Measurements from ENCODE around the gene CASP9.
"Not testable (repeated sequence)": the region's sequence is repeated elsewhere in the genome, so short reads cannot be mapped to it uniquely, and the experiment has no call there.

Gene CASP9

DNA sequence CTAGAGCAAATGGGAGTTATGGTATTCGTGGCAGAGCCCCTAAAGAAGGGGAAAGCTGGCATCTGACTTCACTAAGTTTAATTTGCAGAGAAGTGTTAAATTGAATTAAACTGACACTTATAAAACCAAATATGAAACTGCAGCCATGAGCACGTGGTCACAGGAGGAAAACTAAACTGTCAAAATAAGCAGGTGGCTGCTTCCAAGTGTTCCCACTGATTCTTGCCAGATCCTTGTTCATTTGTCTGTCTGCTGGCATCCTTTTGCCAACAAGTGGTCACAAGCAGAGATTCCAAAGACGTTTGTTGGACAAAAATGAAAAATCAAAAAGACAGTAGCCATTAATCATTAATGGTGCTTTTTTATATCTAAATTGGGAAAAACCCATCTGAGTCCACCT is 54.7 kb downstream of the CASP9 start:
- DNase-seq (ENCODE audit: low spot score), result no peak

DNA sequence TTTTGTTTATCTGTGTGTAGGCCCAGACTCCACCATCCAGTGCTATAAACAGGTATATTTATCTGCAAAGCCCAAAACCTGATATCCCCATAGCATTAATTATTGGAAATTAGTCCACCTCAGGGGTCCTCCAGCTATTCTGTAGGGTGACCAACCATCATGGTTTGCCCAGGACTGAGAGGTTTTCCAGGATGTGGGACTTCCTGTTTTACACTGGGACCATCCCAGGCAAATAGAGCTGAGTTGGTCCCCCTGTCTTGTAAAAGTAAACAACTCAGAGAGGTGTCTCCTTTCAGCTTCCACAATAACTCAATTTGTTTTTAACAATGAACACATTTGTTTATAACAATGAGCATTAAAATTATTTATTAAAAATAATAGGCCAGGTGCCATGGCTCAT is 55.9 kb downstream of the CASP9 start:
- DNase-seq (ENCODE audit: low spot score), result no peak

DNA sequence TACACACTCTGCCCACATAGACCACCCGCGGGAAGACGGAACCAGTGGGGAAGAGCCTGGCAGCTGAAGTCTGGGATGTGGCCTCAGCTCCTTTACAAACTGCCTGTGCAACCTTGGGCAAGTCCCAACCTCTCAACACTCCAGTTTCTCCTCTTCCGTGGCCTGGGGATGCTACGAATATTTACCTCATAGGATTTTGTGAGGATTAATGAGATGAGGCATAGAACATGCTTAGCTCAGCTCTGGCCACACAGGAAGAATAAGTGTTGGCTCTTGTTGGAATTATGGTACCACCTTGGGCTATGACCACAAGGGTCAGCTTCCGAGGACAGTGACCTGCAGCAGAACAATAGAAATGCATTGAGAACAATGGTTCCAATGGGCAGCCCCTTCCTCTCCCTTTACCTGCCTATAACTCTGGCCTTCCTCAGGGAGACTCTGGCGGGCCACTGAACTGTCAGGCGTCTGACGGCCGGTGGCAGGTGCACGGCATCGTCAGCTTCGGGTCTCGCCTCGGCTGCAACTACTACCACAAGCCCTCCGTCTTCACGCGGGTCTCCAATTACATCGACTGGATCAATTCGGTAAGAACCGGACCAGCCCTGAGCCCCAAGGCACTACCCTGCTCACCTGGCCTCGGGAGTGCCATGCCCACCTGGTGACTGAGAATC is 56.9 kb downstream of the CASP9 start:
- DNase-seq (ENCODE audit: low spot score), result not testable (repeated sequence)

DNA sequence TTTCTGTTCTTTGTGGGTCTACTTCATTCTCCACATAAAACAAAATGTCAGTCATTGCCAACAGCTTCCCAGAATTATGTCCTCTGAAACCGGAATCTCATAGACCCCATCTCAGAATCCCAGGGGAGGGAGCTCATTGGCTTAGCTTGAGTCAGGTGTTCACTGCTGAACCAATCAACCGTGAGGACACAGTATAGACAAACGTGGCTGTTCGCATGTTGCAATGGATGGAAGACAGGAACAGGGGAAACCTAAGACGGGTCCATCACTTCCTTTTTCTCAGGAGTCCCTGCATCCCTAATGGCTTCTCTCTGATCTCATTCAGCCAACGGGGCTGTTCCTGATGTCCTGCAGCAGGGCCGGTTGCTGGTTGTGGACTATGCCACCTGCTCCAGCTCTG is 58.3 kb downstream of the CASP9 start:
- no peak for DNase-seq (ENCODE audit: low spot score)

DNA sequence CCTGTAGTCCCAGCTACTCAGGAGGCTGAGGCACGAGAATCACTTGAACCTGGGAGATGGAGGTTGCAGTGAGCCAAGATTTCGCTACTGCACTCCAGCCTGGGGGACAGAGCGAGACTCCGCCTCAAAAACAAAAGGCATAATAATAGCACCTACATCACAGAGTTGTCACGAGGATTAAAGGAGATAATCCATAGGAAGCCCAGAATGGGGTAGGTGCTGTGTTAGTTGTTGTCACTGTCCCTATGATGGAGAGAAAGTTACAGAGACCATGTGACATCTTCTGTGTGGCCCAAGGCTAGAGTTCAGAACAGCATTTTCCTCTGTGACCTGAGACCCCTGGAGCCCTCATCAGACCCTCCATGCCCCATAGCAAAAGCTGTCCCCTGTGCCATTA is 60.1 kb downstream of the CASP9 start:
- DNase-seq (ENCODE audit: low spot score), result not testable (repeated sequence)

DNA sequence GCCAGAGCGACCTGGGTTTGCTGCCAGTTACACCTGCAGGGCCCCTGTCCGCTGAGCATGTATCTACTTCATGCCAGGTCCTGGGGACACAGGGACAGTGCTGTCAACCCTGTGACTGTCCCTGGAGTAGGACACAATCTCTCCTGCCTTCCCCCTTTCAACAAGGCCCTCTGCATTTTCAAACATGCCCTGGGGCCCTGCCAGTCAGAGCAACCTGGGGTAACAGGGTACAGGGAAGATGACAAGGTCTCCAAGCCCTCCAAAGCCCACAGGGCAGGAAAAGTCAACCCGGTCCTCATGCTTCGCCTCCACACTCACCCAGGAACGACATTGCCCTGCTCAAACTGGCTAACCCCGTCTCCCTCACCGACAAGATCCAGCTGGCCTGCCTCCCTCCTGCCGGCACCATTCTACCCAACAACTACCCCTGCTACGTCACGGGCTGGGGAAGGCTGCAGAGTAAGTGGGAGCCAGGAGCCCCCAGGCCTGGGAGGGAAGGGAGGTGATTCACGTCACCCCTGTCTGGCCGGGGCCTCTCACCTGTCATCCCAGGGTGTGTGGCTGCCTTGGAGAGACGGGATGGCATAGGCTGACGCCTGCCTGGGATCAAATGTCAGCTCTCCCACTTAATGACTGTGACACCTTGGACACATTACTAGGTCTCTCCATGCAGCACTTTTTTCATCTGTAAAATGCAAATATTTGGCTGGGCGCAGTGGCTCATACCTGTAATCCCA is 60.8 kb downstream of the CASP9 start:
- DNase-seq (ENCODE audit: low spot score), result not testable (repeated sequence)

DNA sequence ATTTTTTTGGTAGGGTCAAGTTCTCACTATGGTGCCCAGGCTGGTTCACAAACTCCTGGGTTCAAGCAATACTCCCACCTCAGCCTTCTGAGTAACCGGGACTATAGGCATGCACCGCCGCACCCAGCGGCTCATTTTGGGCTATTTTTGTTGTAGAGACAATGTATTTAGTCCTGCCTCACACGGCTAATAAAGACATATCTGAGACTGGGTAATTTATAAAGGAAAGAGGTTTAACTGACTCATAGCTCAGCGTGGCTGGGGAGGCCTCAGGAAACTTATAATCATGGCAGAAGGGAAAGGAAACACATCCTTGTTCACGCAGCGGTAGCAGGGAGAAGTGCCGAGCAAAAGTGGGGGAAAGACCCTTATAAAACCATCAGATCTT is 63.3 kb downstream of the CASP9 start:
- no peak for DNase-seq (ENCODE audit: low spot score)

DNA sequence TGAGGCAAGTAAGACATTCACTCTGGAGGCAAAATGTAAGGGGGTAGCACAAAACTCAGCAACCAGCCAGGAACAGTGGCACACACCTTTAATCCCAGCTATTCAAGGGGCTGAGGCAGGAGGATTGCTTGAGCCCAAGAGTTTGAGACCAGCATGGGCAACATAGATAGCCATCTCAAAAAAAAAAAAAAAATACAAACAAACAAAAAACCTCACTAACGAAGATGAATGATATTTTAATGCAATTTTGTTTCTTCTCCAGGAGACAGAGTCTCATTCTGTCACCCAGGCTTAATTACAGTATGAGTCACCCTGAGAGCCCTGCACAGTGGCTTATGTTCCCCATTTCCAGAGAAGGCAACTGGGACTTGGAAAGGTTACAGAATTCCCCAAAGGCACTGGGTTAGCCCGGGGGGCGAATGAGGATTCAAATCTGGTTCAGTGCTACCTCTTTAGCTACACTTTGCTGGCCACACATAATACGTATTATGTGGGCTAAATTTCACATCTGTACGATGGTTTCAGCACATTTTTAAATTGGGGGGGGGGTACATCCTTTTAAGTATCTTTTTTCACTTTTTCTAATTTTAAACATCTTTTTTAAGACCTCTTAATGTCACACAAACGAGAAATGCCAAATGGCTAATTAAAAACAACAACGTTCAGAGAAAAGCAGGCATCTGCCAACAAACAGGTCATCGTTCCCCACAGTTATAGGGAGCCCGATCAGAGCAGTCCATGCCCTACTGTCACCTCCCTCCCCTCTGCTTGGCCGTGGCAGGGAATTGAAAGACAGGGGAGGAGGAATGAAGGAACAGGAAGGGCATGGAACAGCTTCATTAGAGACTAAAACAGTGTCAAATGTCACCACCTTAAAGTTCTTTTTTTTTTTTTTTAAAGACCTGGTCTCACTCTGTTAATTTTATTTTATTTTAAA is 64.0 kb downstream of the CASP9 start:
- DNase-seq (ENCODE audit: low spot score), result no peak

DNA sequence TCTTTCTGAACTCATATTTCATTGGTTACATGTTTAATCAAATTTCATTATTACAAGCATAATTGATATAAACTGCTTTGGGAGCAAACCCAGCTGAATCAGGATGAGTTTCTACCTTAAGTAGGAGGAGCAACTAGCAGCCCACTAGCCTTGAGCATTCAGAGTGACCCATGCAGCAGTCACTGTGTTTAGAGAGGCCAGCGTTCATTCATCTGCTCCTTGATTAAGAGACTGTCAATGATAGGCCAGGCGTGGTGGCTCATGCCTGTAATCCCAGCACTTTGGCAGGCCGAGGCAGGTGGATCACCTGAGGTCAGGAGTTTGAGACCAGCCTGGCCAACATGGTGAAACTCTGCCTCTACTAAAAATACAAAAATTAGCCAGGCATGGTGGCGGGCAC is 65.6 kb downstream of the CASP9 start:
- DNase-seq (ENCODE audit: low spot score), result not testable (repeated sequence)

DNA sequence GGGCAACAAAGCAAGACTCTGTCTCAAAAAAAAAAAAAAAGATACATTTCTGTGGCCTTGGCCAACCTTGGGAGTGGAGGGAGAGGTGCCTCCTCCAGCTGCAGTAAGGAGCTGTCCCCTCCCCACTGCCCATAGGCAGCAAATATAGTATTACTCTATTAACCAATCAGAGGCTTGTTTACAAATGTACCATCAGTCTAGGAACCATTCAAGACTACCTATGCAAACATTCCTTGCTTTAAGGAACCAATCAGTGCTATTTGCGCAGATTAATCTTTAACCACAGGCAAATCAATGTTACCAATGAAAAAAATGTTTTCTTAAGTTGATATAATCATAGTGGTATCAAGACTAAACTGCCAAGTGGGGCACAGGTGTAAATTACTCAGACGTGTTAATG is 66.4 kb downstream of the CASP9 start:
- no peak for DNase-seq (ENCODE audit: low spot score)

DNA sequence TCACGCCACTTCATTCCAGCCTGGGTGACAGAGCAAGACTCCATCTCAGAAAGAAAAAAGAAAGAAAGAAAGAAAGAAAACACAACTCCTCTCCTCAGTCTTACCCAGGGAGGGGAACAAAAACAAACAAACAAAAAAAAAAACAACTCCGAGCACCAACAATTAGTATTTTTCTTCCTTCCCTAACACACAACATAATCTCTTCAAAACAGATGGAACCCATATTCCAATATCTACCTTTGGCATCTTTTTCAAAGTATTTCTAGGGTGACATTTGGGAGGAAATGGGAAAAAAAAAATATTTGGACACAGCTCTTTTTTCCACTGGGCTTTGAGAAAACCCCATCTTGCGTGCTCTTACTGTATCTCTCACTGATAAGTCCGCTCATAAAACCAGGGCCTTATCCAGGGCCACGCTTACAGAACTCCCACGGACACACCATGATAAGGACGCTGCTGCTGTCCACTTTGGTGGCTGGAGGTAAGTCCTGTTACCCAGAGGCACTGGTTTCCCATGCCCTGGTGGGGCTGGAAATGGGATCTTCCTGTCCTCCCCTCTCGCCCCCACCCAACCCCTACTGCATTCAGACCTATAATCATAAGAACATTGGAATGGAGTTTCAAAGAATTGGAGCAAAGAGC is 67.6 kb downstream of the CASP9 start, which contains the start of gene CELA2A:
TSS of gene CELA2A (plus strand) at position 420 of the 642 bp plus-strand sequence. CDS start at position 442, 22 bp downstream.
- no peak for DNase-seq (ENCODE audit: low spot score)

DNA sequence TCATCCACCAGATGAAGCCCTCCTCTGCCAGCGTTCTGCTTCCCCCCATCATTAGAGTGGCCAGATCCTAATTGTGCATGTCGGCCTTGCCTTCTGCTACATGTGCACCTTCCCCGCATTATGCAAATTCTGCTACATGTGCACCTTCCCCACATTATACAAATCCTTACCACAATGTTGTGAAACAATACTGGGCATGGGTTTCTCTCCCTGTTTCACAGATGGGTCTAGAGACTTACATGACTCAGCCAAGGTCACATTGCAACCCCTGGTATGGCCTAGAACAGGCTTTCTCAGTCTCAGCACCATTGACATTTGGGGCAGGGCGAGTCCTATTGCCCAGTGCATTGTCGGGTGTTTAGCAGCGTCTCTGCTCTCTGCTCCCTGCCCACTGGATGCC is 68.5 kb downstream of the CASP9 start:
- DNase-seq (ENCODE audit: low spot score), result no peak

DNA sequence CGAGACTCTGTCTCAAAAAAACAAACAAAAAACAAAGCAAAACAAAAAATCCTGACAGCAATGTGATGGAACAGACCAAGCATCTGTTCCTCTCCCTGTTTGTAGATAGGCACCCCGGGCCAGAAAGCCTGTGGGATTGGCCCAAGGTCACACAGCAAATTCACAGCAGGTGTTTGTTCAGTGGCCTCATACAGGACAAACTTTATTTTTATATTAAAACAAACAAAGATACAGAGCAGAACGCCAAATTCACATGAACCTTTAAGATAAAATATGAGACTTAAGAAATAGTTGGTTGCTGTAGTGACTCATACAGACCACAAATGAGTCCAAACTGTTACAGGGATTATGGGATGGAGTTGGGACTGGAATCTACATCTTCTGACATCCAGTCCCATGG is 69.8 kb downstream of the CASP9 start:
- DNase-seq (ENCODE audit: low spot score), result no peak

DNA sequence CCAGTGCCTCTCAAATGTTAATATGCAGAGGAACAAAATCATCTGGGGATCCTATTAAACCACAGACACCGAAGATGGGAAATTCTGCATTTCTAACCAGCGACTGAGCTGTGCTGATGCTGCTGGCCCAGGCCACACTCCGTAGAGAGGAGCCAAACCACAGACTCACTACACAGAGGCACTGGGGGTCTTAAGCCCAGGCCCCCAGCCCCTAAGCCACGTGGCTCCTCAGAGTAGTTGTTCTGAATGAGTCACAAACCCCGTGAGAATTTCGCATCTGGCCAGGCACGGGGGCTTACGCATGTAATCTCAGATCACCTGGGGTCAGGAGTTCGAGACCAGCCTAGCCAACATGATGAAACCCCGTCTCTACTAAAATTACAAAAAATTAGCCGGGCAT is 70.3 kb downstream of the CASP9 start:
- DNase-seq (ENCODE audit: low spot score), result no peak

DNA sequence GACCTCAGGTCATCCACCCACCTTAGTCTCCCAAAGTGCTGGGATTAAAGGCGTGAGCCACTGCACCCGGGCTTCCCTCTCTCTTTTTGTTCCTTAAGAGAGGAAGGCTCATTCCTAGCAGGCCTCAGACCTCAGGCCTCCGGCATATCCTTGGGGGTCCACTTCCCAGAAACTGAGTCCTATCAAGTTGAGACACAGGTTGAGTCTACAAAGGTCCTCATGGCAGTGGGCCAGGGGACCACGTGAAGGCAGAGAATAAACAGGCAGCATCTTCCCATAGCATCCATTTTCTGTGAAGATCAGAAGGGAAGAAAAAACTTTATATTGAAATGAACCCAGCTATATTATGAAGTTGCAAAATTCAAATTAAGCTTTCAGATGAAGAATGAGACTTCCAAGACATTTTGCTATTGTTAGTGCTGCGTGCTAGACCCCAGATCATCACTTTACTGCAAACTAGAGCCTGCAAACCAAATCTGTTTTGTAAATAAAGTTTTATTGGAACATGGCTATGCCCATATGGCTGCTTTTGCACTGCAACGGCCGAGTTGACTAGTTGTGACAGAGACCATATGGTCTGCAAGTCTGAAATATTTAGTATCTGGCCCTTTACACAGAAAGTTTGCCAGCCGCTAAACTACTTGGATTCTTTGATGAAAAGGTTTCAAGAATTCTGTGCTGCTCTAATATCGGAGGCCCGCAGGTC is 71.0 kb downstream of the CASP9 start:
- DNase-seq (ENCODE audit: low spot score), result no peak

DNA sequence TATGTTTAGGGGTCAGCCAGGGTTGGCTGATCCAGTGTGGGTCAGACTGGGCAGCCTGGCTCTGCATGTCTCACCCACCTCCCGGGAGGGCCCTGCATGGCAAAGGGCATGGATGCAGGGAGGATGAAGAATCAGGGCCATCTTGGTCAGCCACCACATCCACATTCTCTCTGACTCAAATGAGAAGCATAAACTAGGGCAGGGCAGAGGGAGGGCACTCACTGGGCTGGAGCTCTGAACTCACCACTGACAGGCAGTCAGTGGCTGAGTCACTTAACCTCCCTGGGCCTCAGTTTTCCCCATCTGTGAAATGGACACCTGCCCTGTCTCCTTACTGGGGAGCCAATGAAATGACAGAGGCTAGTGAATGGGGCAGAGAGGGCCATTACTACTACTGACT is 71.8 kb downstream of the CASP9 start:
- DNase-seq (ENCODE audit: low spot score), result no peak

DNA sequence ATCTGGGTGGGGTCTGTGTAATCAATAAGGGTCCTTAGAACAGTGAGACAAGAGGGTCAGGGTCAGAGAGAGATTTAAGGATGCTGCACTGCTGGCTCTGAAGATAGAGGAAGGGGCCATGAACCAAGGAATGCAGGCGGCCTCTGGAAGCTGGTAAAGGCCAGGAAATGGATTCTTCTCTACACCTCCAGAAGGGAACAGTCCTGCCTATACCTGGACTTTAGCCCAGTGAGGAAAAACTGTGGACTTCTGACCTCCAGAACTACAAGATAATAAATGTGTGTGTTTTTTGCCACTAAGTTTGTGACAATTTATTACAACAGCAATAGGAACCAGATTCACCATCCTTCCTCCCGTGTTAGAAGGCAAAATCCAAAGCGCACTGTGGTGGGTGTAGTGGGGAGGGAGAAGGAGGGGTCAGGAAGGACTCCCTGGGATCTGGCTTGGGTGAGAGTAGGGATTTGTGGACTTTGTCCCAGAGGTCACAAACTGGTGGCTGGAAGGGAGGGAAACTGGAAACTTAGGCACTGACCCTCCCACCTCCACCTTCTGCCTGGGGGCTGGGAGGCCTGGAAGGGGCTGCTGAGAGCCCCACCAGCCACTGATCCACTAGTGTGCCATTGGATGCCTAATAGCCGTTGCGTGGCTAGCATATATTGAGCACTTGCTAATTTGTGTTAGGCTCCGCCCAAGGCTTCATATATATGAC is 72.8 kb downstream of the CASP9 start:
- no peak for DNase-seq (ENCODE audit: low spot score)

DNA sequence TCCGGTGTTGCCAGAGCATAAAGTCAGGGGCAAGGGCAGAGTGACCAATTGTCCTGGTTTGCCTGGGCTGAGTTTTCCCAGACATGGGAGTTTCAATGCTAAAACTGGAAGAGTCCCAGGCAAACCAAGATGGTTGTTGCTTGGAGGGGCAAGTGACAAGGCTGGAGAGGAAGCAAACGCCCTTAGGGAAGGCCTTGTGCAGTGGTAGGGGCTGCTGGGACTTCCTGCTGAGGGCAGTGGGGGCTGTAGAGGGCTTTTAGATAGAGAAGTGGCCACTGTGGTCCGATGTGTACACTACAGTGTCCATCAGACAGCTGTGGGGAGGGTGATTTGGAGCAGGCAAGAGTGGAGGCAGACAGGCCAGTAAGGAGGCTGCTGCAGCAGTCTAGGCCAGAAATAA is 74.4 kb downstream of the CASP9 start:
- no peak for DNase-seq (ENCODE audit: low spot score)

DNA sequence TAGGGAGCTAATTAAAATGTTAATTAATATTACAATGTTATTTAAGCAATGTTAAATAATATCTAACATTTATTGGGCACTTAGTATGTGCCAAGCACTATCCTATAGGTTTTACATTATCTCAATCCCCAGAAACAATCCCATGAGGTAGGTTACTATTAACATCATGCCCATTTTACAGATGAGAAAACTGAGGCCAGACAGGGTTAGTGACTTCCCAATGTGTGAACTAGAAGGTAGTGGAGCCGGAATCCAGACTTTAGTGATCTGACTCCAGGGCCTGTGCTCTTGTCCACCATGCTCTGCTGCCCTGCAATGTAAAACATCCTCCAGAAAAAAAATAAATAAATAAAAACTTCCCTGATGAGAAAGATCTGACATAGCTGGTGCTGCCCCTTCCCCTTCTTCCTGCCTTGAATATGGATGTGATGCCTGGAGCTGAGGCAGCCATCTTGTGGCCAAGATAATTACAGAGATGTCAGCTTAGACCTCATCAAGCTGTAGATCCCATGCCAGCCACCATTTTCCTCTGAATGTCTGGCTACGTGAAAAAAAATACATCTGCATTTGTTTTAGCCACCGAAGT is 75.0 kb downstream of the CASP9 start:
- no peak for DNase-seq (ENCODE audit: low spot score)

DNA sequence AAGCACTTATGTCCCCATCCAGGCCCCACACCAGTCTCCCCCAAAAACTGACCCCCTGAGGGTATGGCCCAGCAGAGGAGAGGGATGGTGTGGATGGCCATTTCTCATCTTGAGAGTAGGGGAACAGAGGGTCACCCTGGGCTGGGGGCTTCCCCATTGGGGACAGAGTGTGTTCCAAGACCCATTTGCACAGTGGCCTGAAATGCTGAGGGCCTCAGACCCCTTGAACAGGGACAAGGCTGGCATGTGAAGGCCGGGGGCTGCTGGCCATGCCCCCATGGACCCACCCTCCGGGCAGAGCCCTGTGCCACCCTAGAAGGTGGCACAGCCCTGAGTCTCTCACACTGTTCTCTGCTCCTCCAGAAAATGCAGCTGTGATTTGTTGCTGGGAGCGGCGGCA is 77.8 kb downstream of the CASP9 start:
- DNase-seq (ENCODE audit: low spot score), result no peak
